Duodenal mucosa (tissue), 2 donors: ENCODE data around the gene OR51S1.

Experiments
- H3K27ac ChIP-seq: one replicate; pipeline ENCODE4 v1.7.0; 2013; ENCODE audit warnings: low read depth, low read length
- H3K27me3 ChIP-seq, 2 donors: one replicate each; pipeline ENCODE4 v1.7.0; 2013; ENCODE audit warnings: low read length in 2 of 2, control low read depth in 1 of 2; ENCODE audit not compliant: insufficient read depth in 2 of 2, control insufficient read depth in 1 of 2
- H3K36me3 ChIP-seq, 2 donors: one replicate each; pipeline ENCODE4 v1.7.0; 2013; ENCODE audit warnings: low read length in 2 of 2, control low read depth in 1 of 2; ENCODE audit not compliant: insufficient read depth in 2 of 2, control insufficient read depth in 1 of 2
- H3K4me1 ChIP-seq, 2 donors: one replicate each; pipeline ENCODE4 v1.7.0; 2013; ENCODE audit warnings: low read length in 2 of 2, control low read depth in 1 of 2; ENCODE audit not compliant: insufficient read depth in 2 of 2, control insufficient read depth in 1 of 2
- H3K4me3 ChIP-seq, 2 donors: one replicate each; pipeline ENCODE4 v1.7.0; 2013; ENCODE audit warnings: low read length in 2 of 2, low read depth in 1 of 2
- H3K9ac ChIP-seq, 2 donors: one replicate each; pipeline ENCODE4 v1.7.0; 2013; ENCODE audit warnings: low read length in 2 of 2, low read depth in 1 of 2
- H3K9me3 ChIP-seq, 2 donors: one replicate each; pipeline ENCODE4 v1.7.0; 2013; ENCODE audit warnings: low read length in 2 of 2, control low read depth in 1 of 2; ENCODE audit not compliant: control insufficient read depth in 1 of 2

The OR51S1 gene, protein sequence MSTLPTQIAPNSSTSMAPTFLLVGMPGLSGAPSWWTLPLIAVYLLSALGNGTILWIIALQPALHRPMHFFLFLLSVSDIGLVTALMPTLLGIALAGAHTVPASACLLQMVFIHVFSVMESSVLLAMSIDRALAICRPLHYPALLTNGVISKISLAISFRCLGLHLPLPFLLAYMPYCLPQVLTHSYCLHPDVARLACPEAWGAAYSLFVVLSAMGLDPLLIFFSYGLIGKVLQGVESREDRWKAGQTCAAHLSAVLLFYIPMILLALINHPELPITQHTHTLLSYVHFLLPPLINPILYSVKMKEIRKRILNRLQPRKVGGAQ

DNA sequence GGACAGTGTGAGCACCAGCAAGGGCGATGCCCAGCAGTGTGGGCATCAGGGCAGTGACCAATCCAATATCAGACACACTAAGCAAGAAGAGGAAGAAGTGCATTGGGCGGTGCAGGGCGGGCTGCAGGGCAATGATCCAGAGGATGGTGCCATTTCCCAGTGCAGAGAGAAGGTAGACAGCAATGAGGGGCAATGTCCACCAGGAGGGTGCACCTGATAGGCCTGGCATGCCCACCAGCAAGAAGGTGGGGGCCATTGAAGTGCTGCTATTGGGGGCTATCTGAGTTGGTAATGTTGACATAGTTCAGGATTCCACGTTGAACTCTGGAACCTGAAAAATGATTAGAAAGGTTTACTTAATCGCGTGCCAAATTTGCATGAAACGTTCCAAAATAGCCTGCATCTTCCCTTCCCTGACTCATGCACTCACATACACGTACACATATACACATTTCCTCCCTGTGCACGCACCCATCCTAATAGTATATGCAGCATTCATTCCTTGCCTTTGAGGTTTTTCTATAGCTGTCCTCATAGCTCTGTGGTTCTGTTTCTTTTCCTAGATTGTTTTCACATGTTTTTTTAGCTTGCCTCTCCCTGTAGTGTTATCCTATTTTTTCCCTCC, at the start of gene OR51S1:
Gene OR51S1, minus strand, starts transcription at position 301 of the 625 bp plus-strand sequence. Its CDS starts 0 bp downstream, at position 301.
- Histone ChIP-seq H3K4me3 (no peak within 1 kb of the TSS), H3K27me3 (peaks cover 0 to 2% of the 10 kb centered on the region in 2 donors), H3K9ac (no peak within 1 kb of the TSS), H3K36me3 (no peaks in the 10 kb centered on the region), H3K9me3 (no peaks in the 10 kb centered on the region), H3K4me1 (no peaks in the 10 kb centered on the region), H3K27ac (no peak within 1 kb of the TSS)

DNA sequence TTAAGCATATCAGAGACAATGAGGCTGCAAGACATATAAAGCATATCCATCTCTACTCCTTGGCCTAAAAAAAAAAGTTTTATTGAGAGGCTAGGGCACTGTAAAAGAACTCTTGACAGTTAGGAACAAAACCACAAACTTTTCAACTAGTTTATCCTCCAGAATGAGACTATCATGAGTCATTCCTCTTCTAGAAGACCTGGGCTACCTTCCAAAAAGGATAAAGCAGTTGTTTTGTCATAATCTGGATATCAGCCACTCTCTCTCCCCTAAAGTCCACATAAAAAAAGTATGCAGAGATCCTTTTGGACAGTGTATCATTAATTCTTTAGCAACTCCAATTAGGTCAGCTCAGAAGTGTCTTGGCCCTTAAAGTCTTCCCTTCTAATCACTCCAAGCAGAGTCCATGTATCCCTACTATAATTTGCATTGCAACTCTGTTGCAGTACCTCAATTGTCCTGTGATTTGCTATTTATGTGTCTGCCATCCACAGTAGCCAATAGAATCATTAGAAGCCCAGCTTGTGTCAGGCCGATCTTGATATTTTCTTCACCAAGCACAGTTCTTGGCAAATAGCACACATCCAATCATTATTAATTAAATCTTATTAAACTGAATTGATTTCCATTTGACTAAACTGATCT, 43.1 kb upstream of the OR51S1 start:
- no peak overlapping the region for H3K27ac ChIP-seq
- H3K4me3 ChIP-seq, result no peak overlapping the region
- H3K9ac ChIP-seq, result no peak overlapping the region
- no peaks in the 10 kb centered on the region for H3K9me3 ChIP-seq
- H3K27me3 ChIP-seq, result no peaks in the 10 kb centered on the region
- no peaks in the 10 kb centered on the region for H3K4me1 ChIP-seq
- H3K36me3 ChIP-seq, result no peaks in the 10 kb centered on the region

DNA sequence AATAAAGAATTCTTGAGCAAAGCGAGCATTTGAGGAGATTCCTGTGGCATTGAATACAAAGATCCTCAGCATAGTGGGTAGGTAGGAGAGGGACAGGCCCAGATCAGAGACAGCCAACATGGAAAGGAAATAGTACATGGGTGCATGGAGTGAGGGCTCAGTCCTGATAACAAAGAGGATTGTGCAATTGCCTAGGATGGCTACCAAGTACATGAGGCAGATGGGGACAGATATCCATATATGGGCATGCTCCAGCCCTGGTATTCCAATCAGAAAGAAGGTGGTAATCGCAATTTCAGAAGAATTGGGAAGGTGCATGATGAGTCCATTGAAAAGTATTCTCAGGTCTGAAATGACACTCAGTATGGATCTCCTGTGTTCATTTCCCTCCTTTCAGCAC, 41.3 kb upstream of the OR51S1 start:
- no peak overlapping the region for H3K4me3 ChIP-seq
- no peaks in the 10 kb centered on the region for H3K9me3 ChIP-seq
- no peaks in the 10 kb centered on the region for H3K27me3 ChIP-seq
- H3K36me3 ChIP-seq, result no peaks in the 10 kb centered on the region
- no peak overlapping the region for H3K27ac ChIP-seq
- no peaks in the 10 kb centered on the region for H3K4me1 ChIP-seq
- no peak overlapping the region for H3K9ac ChIP-seq

DNA sequence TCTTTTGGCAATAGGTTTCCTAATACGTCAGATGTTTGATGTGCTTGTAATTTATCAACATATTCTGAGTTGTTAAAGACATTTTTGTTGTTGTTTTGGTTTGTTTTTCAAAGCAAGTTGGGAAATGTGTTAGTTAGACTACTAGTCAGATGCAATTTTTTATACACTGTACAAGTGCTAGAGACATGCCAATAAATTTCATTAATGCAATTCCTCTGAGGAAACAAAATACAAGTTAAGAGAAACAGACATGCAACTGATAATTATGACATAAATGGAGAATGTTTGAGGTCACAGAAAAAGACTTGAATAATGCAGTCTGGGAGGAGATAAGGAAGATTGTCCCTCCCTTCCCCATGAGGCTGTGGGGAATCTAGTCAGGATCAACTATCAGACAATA, 38.6 kb upstream of the OR51S1 start:
- no peaks in the 10 kb centered on the region for H3K36me3 ChIP-seq
- no peak overlapping the region for H3K4me3 ChIP-seq
- H3K9me3 ChIP-seq, result no peaks in the 10 kb centered on the region
- no peak overlapping the region for H3K9ac ChIP-seq
- H3K27ac ChIP-seq, result no peak overlapping the region
- no peaks in the 10 kb centered on the region for H3K27me3 ChIP-seq
- no peaks in the 10 kb centered on the region for H3K4me1 ChIP-seq

DNA sequence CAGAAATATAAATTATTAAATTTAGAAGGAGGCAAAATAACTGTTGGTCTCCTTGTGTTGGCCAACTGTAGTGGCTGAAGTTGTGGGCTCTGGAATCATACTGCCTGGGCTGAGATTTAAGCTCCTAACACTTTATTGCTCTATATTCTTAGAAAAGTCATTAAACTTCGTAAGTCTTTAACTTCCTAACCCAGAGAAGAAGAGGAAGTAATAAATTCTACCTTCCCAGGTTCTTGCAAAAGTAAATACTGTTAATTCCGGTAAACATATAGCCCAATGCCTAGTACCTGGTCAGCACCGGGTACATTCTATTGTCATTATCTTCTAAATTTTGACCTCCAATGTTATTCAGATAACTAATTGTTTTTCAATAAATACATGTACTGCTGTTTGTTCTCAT, 37.2 kb upstream of the OR51S1 start:
- no peak overlapping the region for H3K9ac ChIP-seq
- H3K27ac ChIP-seq, result no peak overlapping the region
- no peaks in the 10 kb centered on the region for H3K4me1 ChIP-seq
- H3K9me3 ChIP-seq, result no peaks in the 10 kb centered on the region
- no peaks in the 10 kb centered on the region for H3K27me3 ChIP-seq
- H3K36me3 ChIP-seq, result no peaks in the 10 kb centered on the region
- H3K4me3 ChIP-seq, result no peak overlapping the region

DNA sequence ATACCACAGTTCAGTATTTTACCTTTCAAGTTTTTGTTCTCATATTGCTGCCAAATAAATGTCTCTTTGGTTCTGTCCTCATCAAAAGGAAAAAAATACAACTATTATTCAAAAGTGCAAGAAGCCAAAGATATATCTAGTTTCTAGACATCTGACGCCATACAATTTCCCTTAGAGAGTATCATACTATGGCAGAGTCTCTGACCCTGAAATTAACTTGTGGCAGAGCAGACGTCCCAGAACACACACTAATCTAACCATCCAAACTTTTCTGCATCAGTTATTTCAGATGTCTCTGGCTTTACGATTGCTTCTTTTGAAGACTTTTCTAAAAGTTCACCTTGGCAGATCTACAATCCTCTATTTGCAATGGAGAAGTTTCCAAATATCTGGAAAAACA, 35.4 kb upstream of the OR51S1 start:
- Histone ChIP-seq H3K36me3 (no peaks in the 10 kb centered on the region), H3K9ac (no peak overlapping the region), H3K27me3 (no peaks in the 10 kb centered on the region), H3K27ac (no peak overlapping the region), H3K4me3 (no peak overlapping the region), H3K4me1 (no peaks in the 10 kb centered on the region), H3K9me3 (no peaks in the 10 kb centered on the region)

DNA sequence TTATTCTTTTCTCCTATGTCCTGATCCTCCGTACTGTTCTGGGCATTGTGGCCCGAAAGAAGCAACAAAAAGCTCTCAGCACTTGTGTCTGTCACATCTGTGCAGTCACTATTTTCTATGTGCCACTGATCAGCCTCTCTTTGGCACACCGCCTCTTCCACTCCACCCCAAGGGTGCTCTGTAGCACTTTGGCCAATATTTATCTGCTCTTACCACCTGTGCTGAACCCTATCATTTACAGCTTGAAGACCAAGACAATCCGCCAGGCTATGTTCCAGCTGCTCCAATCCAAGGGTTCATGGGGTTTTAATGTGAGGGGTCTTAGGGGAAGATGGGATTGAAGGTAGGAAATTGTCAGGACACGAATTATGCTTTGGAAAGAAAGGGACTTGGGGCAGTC, 33.5 kb upstream of the OR51S1 start:
- Histone ChIP-seq H3K27ac (no peak overlapping the region), H3K4me3 (no peak overlapping the region), H3K36me3 (no peaks in the 10 kb centered on the region), H3K4me1 (no peaks in the 10 kb centered on the region), H3K9me3 (no peaks in the 10 kb centered on the region), H3K9ac (no peak overlapping the region), H3K27me3 (no peaks in the 10 kb centered on the region)

DNA sequence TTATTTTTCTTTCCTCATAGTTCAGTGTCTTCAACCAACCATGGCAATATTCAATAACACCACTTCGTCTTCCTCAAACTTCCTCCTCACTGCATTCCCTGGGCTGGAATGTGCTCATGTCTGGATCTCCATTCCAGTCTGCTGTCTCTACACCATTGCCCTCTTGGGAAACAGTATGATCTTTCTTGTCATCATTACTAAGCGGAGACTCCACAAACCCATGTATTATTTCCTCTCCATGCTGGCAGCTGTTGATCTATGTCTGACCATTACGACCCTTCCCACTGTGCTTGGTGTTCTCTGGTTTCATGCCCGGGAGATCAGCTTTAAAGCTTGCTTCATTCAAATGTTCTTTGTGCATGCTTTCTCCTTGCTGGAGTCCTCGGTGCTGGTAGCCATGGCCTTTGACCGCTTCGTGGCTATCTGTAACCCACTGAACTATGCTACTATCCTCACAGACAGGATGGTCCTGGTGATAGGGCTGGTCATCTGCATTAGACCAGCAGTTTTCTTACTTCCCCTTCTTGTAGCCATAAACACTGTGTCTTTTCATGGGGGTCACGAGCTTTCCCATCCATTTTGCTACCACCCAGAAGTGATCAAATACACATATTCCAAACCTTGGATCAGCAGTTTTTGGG, 33.0 kb upstream of the OR51S1 start, which contains the start of gene OR51T1:
Gene OR51T1, plus strand, starts transcription at position 41 of the 641 bp plus-strand sequence. Its CDS starts 0 bp downstream, at position 41.
- no peak within 1 kb of the TSS for H3K9ac ChIP-seq
- H3K36me3 ChIP-seq, result no peaks in the 10 kb centered on the region
- no peaks in the 10 kb centered on the region for H3K4me1 ChIP-seq
- H3K27ac ChIP-seq, result no peak within 1 kb of the TSS
- H3K9me3 ChIP-seq, result no peaks in the 10 kb centered on the region
- no peaks in the 10 kb centered on the region for H3K27me3 ChIP-seq
- no peak within 1 kb of the TSS for H3K4me3 ChIP-seq

DNA sequence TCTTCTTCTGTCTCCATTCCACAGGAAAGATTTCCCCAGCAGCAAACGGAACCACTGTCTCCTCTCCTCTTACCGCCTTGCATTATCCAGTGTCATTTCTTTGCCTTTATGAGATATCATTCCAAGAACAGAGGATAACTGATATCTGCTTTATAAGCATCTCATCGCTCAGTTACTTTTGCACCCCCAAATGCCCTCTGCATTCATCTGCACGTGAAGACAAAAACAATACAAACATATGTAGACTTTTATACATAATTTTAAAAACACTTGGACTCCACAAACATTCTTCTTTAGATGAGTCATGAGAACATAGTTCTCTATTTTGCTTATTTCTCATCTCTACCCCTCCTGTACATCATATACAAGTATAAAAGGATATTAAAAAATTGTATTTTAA, 32.2 kb upstream of the OR51S1 start:
- no peaks in the 10 kb centered on the region for H3K4me1 ChIP-seq
- H3K9ac ChIP-seq, result no peak overlapping the region
- H3K36me3 ChIP-seq, result no peaks in the 10 kb centered on the region
- H3K27me3 ChIP-seq, result no peaks in the 10 kb centered on the region
- no peaks in the 10 kb centered on the region for H3K9me3 ChIP-seq
- no peak overlapping the region for H3K27ac ChIP-seq
- no peak overlapping the region for H3K4me3 ChIP-seq

DNA sequence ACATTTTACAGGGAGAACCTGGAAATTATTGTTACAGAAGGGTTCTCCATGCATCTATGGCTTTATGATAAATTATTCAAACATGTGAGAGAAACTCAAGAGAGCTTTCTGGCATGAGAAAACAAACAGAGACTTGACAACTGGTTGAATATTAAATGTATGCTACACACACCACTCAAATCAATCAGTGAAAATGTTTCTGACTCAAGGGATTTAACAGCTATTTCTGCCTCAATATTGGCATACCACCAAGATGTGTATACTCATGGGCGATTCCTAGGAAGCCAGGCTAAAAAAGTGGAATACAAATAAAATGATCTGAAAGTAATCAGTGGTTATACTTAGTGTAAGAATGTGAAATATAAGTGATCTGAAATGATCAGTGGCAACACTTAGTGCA, 16.8 kb upstream of the OR51S1 start:
- H3K4me1 ChIP-seq, result no peaks in the 10 kb centered on the region
- no peaks in the 10 kb centered on the region for H3K27me3 ChIP-seq
- H3K9ac ChIP-seq, result no peak overlapping the region
- no peaks in the 10 kb centered on the region for H3K9me3 ChIP-seq
- H3K27ac ChIP-seq, result no peak overlapping the region
- H3K4me3 ChIP-seq, result no peak overlapping the region
- no peaks in the 10 kb centered on the region for H3K36me3 ChIP-seq
